Activated T-helper 2 cell treated with anti-CD3 and anti-CD28 coated beads, Interferon-gamma antibody, Interleukin-2, Interleukin-4, amounts not matched to agents 10 μg/mL and 5 μg/mL and 100 μg/mL, durations not matched to agents 14 hours and 24 hours and 36 hours (primary cell): ENCODE data around the gene PRDX1. TPM values are rescaled to one million over a fixed set of nuclear protein-coding genes. Genes with fewer than 3 reads are reported as not detected.

Experiments
- DNase-seq: peaks from one replicate; pipeline ENCODE4 v3.0.0; 2021; ENCODE audit warnings: low spot score
- H3K27ac Mint-ChIP-seq: one replicate; pipeline ENCODE4 v1.8.0; 2021; ENCODE audit warnings: mixed read lengths
- H3K27me3 Mint-ChIP-seq: one replicate; pipeline ENCODE4 v1.8.0; 2021; ENCODE audit warnings: low read depth, mixed read lengths
- H3K36me3 Mint-ChIP-seq: one replicate; pipeline ENCODE4 v1.8.0; 2021; ENCODE audit warnings: low read depth, mixed read lengths
- H3K4me1 Mint-ChIP-seq: one replicate; pipeline ENCODE4 v1.8.0; 2021; ENCODE audit warnings: low read depth, mixed read lengths
- H3K4me3 Mint-ChIP-seq: one replicate; pipeline ENCODE4 v1.8.0; 2021; ENCODE audit warnings: low read depth, mild to moderate bottlenecking, moderate library complexity, mixed read lengths
- H3K9me3 Mint-ChIP-seq: one replicate; pipeline ENCODE4 v1.8.0; 2021; ENCODE audit warnings: mixed read lengths
- intact Hi-C: fragments of 100-400 bp; cut with micrococcal nuclease; formaldehyde crosslinking; loops from one replicate; pipeline ENCODE4 v1.15.1; 2023
- total RNA-seq: library from RNA; stranded (reverse); gene quantifications from 2 replicates; pipeline ENCODE4 v1.2.3, GENCODE V29; 2022

Gene PRDX1
- total RNA-seq, 1 donor from 2014 or later = 703 TPM

- Mint-ChIP-seq H3K27ac (no peak overlapping the region), H3K36me3 (no peaks in the 10 kb centered on the region), H3K27me3 (peaks cover 8% of the 10 kb centered on the region), H3K4me3 (no peak overlapping the region), H3K4me1 (no peaks in the 10 kb centered on the region), H3K9me3 (no peaks in the 10 kb centered on the region)
- intact Hi-C loops = no loop called here
- DNase-seq = no peak
Observed at GRCh38 chr1:45465277-45465676, 56.4 kb downstream of the PRDX1 start.

Other genes with a start within 250 kb of the PRDX1 start
- 26.8 and 29.0 TPM in 2 replicates for gene HPDL, start 195.0 kb downstream of the PRDX1 start, total RNA-seq
- gene TOE1, start 181.7 kb downstream of the PRDX1 start, total RNA-seq = 26.3 and 29.3 TPM in 2 replicates
- gene MUTYH, start 181.4 kb downstream of the PRDX1 start, total RNA-seq = 50.1 and 50.9 TPM in 2 replicates
- 2.3 and 2.9 TPM in 2 replicates for gene TESK2, start 30.7 kb downstream of the PRDX1 start, total RNA-seq
- gene CCDC163, start 21.8 kb downstream of the PRDX1 start, total RNA-seq = 3.5 and 4.0 TPM in 2 replicates
- 8.0 and 9.4 TPM in 2 replicates for gene MMACHC, start 21.6 kb downstream of the PRDX1 start, total RNA-seq
- 191 and 210 TPM in 2 replicates for gene AKR1A1, start 28.9 kb upstream of the PRDX1 start, total RNA-seq
- 253 and 265 TPM in 2 replicates for gene NASP, start 62.2 kb upstream of the PRDX1 start, total RNA-seq
- gene CCDC17, start 102.2 kb upstream of the PRDX1 start, total RNA-seq = 2.5 and 2.8 TPM in 2 replicates
- 100 and 103 TPM in 2 replicates for gene GPBP1L1, start 164.6 kb upstream of the PRDX1 start, total RNA-seq
- 26.8 and 28.9 TPM in 2 replicates for gene TMEM69, start 166.3 kb upstream of the PRDX1 start, total RNA-seq
- 14.7 and 15.6 TPM in 2 replicates for gene IPP, start 228.8 kb upstream of the PRDX1 start, total RNA-seq